ENCODE results near the gene CTIF. TPM values are rescaled to one million over a fixed set of nuclear protein-coding genes. Genes with fewer than 3 reads are reported as not detected.

CTIF gene
- total and polyA plus RNA-seq, 4 donors: 10.6 to 26.7 (median 12.3) TPM

GRCh38 chr18:48897531-48897930 is 358.7 kb downstream of the CTIF start:
- no peak overlapping the region for H3K4me3 ChIP-seq (ENCODE audit: low read depth in 1 of 3, low read length in 3 of 3)
- no peak for DNase-seq (ENCODE audit: low spot score)
- no peaks in the 10 kb centered on the region for H3K27me3 ChIP-seq (ENCODE audit: control insufficient read depth in 4 of 4, insufficient read depth in 4 of 4, low read length in 3 of 4)
- no peak overlapping the region for H3K27ac ChIP-seq (ENCODE audit: low read depth in 1 of 2, low read length in 2 of 2)
- no peaks in the 10 kb centered on the region for H3K9me3 ChIP-seq (ENCODE audit: control insufficient read depth in 4 of 4, low read length in 3 of 4)
- TF ChIP-seq EGR1 (IDR thresholded peaks at IDR 0.05; ENCODE audit: low read depth in 2 of 2) (no peak), ATF3 (IDR thresholded peaks at IDR 0.05) (no peak), RXRA (IDR thresholded peaks at IDR 0.05) (no peak), FOXA2 (IDR thresholded peaks at IDR 0.05) (no peak), RAD21 (IDR thresholded peaks at IDR 0.05) (no peak), YY1 (IDR thresholded peaks at IDR 0.05) (no peak), NR2F2 (IDR thresholded peaks at IDR 0.05) (no peak), MAX (IDR thresholded peaks at IDR 0.05) (no peak), ZBTB33 (IDR thresholded peaks at IDR 0.05) (no peak), CTCF (IDR thresholded peaks at IDR 0.05; ENCODE audit: low read depth, low read length, missing input control) (no peak), TAF1 (conservative IDR thresholded peaks at IDR 0.05) (no peak), HNF4G (IDR thresholded peaks at IDR 0.05) (no peak), FOXA1 (IDR thresholded peaks at IDR 0.05) (no peak), REST (IDR thresholded peaks at IDR 0.05) (no peak), GABPA (IDR thresholded peaks at IDR 0.05 in 1 of 2, conservative IDR thresholded peaks at IDR 0.05 in 1 of 2) (no peak), HNF4A (conservative IDR thresholded peaks at IDR 0.05) (no peak), SP1 (IDR thresholded peaks at IDR 0.05) (no peak), JUND (IDR thresholded peaks at IDR 0.05) (no peak)
- no peak overlapping the region for H3K9ac ChIP-seq (ENCODE audit: low read depth in 1 of 2, low read length in 2 of 2)
- WGBS: 87% methylated on average over 5 of the region's 5 CpGs
- no peaks in the 10 kb centered on the region for H3K36me3 ChIP-seq (ENCODE audit: control insufficient read depth in 4 of 4, insufficient read depth in 3 of 4, low read depth in 1 of 4, low read length in 3 of 4)
- peaks cover 2 to 13% (median 4%) of the 10 kb centered on the region in 4 donors for H3K4me1 ChIP-seq (ENCODE audit: control insufficient read depth in 4 of 4, insufficient read depth in 4 of 4, low read length in 3 of 4)

All from liver (tissue), 9 donors.